Stomach smooth muscle (tissue), 2 donors: Measurements from ENCODE around the gene NUP214.
"Not testable (repeated sequence)": the region's sequence is repeated elsewhere in the genome, so short reads cannot be mapped to it uniquely, and the experiment has no call there.

Experiments
- H3K27ac ChIP-seq: one replicate; pipeline ENCODE4 v1.7.0; 2013; ENCODE audit warnings: mild to moderate bottlenecking, low read length, inconsistent platforms
- H3K27me3 ChIP-seq, 2 donors: one replicate each; pipeline ENCODE4 v1.7.0; 2013; ENCODE audit warnings: low read length in 2 of 2; ENCODE audit not compliant: insufficient read depth in 2 of 2, control insufficient read depth in 1 of 2
- H3K36me3 ChIP-seq, 2 donors: one replicate each; pipeline ENCODE4 v1.7.0; 2013; ENCODE audit warnings: low read length in 2 of 2; ENCODE audit not compliant: control insufficient read depth in 2 of 2, insufficient read depth in 2 of 2
- H3K4me1 ChIP-seq: one replicate; pipeline ENCODE4 v1.7.0; 2013; ENCODE audit warnings: low read length; ENCODE audit not compliant: control insufficient read depth, insufficient read depth
- H3K4me3 ChIP-seq, 2 donors: one replicate each; pipeline ENCODE4 v1.7.0; 2013; ENCODE audit warnings: low read length in 2 of 2
- H3K9ac ChIP-seq, 2 donors: one replicate each; pipeline ENCODE4 v1.7.0; 2013; ENCODE audit warnings: low read length in 2 of 2, mild to moderate bottlenecking in 1 of 2
- H3K9me3 ChIP-seq, 2 donors: one replicate each; pipeline ENCODE4 v1.7.0; 2013; ENCODE audit warnings: low read length in 2 of 2; ENCODE audit not compliant: control insufficient read depth in 2 of 2
- donor health status: healthy.
- donor health status: Pancreatic carcinoma.

The NUP214 gene

DNA sequence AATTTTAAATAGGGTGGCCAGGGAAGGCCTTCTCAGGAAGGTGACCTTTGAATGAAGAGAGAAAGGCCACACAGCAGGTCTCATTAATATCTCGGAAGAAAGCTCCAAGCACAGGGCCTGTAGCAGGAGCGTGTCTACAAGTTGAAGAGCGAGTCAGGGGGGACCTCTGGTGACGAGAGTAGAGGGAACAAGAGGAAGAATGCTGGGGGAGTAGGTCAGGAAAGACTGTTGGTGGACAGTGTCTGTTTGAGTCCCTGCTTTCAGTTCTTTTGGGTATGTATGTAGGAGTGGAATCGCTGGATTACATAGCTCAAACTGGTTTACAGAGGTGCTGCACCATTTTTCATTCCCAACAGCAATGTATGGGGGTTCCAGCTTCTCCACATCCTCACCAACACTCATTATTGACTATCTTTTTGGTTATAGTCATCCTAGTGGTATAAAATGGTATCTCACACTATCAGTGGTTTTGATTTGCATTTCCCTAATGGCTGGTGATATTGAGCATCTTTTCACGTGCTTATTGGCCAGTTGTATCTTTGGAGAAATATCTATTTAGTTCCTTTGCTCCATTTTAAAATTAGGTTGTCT is 55.8 kb downstream of the NUP214 start:
- Histone ChIP-seq H3K27me3 (no peaks in the 10 kb centered on the region), H3K9me3 (no peaks in the 10 kb centered on the region), H3K27ac (no peak overlapping the region), H3K36me3 (peaks cover 14 to 38% of the 10 kb centered on the region in 2 donors), H3K4me1 (no peaks in the 10 kb centered on the region), H3K4me3 (no peak overlapping the region), H3K9ac (no peak overlapping the region)

DNA sequence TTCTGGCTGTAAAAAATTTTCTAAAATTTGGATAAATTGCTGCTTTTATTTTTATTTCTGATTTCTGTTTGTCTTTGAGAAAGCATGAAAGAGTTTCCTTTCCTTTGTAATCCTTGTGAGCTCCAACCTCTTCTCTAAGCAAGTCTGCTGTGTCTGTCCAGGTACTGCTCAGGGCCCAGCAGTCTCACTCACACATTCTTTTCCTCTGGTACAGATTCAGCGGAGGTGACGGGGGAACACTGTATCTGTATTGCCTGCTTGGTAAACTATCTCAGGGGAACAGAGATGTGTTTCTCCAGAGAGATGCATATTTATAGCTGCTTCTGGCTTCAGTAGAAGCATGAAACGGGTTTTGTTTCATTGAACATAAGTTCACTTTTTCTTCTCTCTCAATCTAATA is 60.5 kb downstream of the NUP214 start:
- H3K27me3 ChIP-seq, result no peaks in the 10 kb centered on the region
- no peak overlapping the region for H3K9ac ChIP-seq
- peaks cover 18 to 31% of the 10 kb centered on the region in 2 donors for H3K36me3 ChIP-seq
- H3K27ac ChIP-seq, result no peak overlapping the region
- H3K9me3 ChIP-seq, result no peaks in the 10 kb centered on the region
- no peaks in the 10 kb centered on the region for H3K4me1 ChIP-seq
- no peak overlapping the region for H3K4me3 ChIP-seq

DNA sequence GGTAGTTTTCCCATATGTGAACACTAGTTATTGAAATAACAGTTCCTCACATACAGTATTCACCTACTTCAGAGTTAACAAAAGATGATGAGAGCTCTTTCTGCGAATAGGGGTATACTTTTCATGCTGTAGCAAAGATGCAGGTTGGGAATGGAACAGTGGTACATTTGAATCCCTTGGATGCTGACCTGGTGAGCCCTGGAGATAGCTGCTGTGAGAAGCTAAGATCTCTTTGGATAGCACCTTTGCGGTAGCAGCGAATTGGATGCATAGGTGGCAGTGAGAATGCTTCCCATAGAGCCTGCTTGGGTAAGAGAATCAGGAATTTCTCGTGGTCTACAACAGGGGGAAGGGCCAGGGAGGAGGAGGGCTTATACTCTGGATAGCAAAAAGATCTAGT is 61.2 kb downstream of the NUP214 start:
- Histone ChIP-seq H3K9ac (no peak overlapping the region), H3K9me3 (no peaks in the 10 kb centered on the region), H3K27me3 (no peaks in the 10 kb centered on the region), H3K36me3 (peaks cover 18 to 26% of the 10 kb centered on the region in 2 donors), H3K4me3 (no peak overlapping the region), H3K27ac (no peak overlapping the region), H3K4me1 (no peaks in the 10 kb centered on the region)

DNA sequence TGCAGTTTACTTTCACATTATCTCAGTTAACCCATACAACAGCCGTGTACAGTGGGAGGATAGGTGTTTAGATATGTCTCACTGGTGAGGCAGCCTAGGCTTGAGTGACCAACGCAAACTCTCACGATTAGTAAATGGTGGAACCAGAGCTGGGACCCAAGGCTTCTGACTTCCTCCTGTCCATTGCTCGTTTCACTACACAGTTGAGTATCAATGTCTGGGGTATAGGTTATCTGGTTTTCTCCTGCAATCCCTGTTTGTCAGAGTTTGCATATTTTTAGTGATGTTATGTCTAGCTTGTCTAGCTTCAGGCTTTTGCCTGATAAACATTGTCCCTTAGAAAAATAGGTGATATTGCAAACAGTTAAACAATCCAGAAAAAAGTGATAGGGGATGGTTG is 62.6 kb downstream of the NUP214 start:
- Histone ChIP-seq H3K27ac (no peak overlapping the region), H3K27me3 (no peaks in the 10 kb centered on the region), H3K4me1 (no peaks in the 10 kb centered on the region), H3K4me3 (no peak overlapping the region), H3K9me3 (no peaks in the 10 kb centered on the region), H3K36me3 (peaks cover 21 to 31% of the 10 kb centered on the region in 2 donors), H3K9ac (no peak overlapping the region)

DNA sequence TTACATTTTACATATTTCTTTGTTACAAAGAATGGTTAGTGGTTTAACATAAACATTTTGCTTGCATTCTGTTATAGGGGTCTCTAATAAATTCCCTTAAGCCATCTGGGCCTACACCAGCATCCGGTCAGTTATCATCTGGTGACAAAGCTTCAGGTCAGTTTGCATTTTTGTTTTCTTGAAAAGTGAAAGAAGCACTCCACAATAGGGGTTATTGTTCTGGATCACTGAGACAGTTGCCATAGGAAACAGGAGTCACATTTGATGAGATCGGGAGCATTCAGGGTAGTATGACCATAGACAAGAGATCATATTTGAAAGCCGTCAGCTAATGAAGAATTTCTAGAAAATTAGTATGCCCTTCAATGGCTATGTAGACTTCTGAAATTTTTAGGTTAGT is 63.6 kb downstream of the NUP214 start:
- Histone ChIP-seq H3K27me3 (no peaks in the 10 kb centered on the region), H3K4me3 (no peak overlapping the region), H3K36me3 (peaks cover 21 to 31% of the 10 kb centered on the region in 2 donors), H3K27ac (no peak overlapping the region), H3K9me3 (no peaks in the 10 kb centered on the region), H3K9ac (no peak overlapping the region), H3K4me1 (no peaks in the 10 kb centered on the region)

DNA sequence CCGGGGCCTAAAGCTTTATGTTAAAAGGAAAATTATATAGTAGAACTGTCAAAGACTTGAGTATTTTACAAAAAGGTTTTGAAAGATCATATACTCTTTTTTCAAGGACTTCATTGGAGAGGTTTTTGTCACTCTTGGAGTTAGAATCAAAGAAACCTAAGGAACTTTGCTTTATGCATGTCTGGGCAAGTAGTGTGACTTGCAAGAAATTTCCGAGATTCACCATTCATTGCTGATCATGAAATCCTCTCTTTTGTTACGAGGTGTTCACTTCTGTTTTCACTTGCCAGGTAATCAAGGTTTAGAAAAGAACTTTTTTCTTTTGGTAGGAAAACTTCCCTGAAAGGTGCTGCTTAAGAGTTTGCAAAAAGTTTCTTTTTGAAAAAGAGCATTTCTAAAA is 64.8 kb downstream of the NUP214 start:
- Histone ChIP-seq H3K27me3 (no peaks in the 10 kb centered on the region), H3K9me3 (no peaks in the 10 kb centered on the region), H3K36me3 (peaks cover 21 to 38% of the 10 kb centered on the region in 2 donors), H3K27ac (no peak overlapping the region), H3K9ac (no peak overlapping the region), H3K4me1 (no peaks in the 10 kb centered on the region), H3K4me3 (no peak overlapping the region)

DNA sequence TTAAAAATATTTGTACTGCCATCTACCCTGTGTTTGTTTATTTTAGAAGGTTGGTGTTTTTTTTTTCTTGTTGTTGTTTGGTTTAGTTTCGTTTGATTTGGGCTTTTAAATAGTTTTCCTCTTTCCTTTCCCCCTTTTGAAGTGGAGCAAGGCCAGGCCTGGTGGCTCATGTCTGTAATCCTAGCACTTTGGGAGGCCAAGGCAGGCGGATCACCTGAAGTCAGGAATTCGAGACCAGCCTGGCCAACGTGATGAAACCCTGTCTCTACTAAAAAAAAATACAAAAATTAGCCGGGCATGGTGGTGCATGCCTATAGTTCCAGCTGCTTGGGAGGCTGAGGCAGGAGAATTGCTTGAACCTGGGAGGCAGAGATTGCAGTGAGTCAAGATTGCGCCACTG is 65.6 kb downstream of the NUP214 start:
- not testable (repeated sequence) for H3K27ac ChIP-seq, H3K4me3 ChIP-seq, H3K27me3 ChIP-seq, H3K9ac ChIP-seq, H3K4me1 ChIP-seq, H3K9me3 ChIP-seq
- peaks cover 21 to 36% of the 10 kb centered on the region in 2 donors for H3K36me3 ChIP-seq

DNA sequence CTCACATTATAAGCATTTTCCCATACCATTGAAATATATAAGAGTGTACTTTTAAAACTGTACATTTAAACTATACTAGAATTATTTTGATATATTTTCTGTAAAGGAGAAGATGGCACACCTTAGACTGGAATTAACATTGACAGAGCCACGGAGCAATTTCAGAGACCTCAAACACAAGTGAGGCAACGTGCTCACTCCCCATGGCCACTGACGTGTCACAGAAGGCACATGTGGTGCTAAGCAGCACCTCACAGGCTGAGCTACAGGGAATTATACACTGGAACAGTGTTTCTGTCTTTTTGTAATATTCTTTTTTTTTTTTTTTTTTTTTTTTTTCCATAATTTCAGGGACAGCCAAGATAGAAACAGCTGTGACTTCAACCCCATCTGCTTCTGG is 66.5 kb downstream of the NUP214 start:
- no peak overlapping the region for H3K9ac ChIP-seq
- H3K9me3 ChIP-seq, result no peaks in the 10 kb centered on the region
- no peak overlapping the region for H3K27ac ChIP-seq
- no peak overlapping the region for H3K4me3 ChIP-seq
- peaks cover 20 to 37% of the 10 kb centered on the region in 2 donors for H3K36me3 ChIP-seq
- no peaks in the 10 kb centered on the region for H3K4me1 ChIP-seq
- no peaks in the 10 kb centered on the region for H3K27me3 ChIP-seq

DNA sequence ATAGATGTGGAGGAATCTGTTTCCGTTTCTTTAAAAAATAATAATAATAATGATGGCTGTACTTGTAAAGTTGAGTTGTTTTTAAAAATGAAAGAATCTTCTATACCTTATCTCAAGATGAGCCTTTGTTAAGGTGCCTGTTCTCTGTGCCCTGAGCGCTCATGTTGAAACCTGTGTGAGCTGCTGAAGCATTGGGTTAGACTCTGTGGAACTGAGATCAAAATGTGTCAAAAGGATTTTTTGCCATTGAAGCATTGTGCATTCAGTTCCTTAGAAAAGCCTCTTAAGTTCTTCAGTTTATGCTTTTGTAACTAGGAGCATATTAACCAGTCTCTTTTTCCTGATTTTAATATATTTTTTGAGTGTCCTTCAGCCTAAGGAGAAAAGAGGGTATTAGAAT is 67.7 kb downstream of the NUP214 start:
- Histone ChIP-seq H3K27me3 (no peaks in the 10 kb centered on the region), H3K9ac (no peak overlapping the region), H3K4me1 (no peaks in the 10 kb centered on the region), H3K9me3 (no peaks in the 10 kb centered on the region), H3K4me3 (no peak overlapping the region), H3K27ac (no peak overlapping the region), H3K36me3 (peaks cover 29 to 41% of the 10 kb centered on the region in 2 donors)

DNA sequence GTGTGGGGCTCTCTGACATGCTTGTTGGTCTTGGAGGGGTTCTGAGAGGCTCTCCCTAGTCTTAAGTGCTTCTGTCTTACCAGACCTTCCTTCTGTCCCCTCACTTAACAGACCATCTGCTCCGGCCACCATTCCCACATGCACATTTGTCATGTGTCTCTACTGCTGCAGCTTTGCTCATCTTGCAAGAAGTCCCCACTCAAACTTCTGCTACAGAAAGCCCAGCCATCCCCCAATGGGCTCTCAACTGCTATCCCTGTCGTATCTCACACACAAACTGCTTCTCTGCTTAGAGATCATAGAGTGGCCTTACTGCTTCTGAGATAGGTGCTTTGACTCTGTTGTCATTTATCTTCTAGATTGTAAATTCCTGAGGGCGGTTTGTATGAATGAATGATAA is 69.4 kb downstream of the NUP214 start:
- no peaks in the 10 kb centered on the region for H3K27me3 ChIP-seq
- peaks cover 34 to 45% of the 10 kb centered on the region in 2 donors for H3K36me3 ChIP-seq
- H3K4me3 ChIP-seq, result no peak overlapping the region

DNA sequence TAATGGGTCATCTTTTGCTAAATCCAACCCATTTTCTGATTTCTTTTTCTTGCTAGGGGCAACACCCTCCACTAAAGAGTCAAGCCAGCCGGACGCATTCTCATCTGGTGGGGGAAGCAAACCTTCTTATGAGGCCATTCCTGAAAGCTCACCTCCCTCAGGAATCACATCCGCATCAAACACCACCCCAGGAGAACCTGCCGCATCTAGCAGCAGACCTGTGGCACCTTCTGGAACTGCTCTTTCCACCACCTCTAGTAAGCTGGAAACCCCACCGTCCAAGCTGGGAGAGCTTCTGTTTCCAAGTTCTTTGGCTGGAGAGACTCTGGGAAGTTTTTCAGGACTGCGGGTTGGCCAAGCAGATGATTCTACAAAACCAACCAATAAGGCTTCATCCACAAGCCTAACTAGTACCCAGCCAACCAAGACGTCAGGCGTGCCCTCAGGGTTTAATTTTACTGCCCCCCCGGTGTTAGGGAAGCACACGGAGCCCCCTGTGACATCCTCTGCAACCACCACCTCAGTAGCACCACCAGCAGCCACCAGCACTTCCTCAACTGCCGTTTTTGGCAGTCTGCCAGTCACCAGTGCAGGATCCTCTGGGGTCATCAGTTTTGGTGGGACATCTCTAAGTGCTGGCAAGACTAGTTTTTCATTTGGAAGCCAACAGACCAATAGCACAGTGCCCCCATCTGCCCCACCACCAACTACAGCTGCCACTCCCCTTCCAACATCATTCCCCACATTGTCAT is 72.0 kb downstream of the NUP214 start:
- H3K36me3 ChIP-seq, result peaks cover 41 to 52% of the 10 kb centered on the region in 2 donors
- no peaks in the 10 kb centered on the region for H3K4me1 ChIP-seq

More for the DNA sequence above, 69.4 kb downstream of the NUP214 start:
- no peaks in the 10 kb centered on the region for H3K9me3 ChIP-seq
- H3K27ac ChIP-seq, result no peak overlapping the region
- H3K9ac ChIP-seq, result no peak overlapping the region
- no peaks in the 10 kb centered on the region for H3K4me1 ChIP-seq

More for the DNA sequence above, 72.0 kb downstream of the NUP214 start:
- no peak overlapping the region for H3K27ac ChIP-seq
- H3K27me3 ChIP-seq, result no peaks in the 10 kb centered on the region
- no peak overlapping the region for H3K4me3 ChIP-seq
- no peaks in the 10 kb centered on the region for H3K9me3 ChIP-seq
- H3K9ac ChIP-seq, result no peak overlapping the region
